Measurements from ENCODE around the gene CAPS2. TPM values are rescaled to one million over a fixed set of nuclear protein-coding genes. Genes with fewer than 3 reads are reported as not detected.

The CAPS2 gene
- total and polyA plus RNA-seq, 3 experiments from 2014 or later = 1.9 to 2.6 (median 2.5) TPM

Other genes starting within 250 kb of the CAPS2 start
- gene KCNC2, start 120.5 kb downstream of the CAPS2 start, total RNA-seq = not detected
- not detected for gene KCNC2, start 120.5 kb downstream of the CAPS2 start, polyA plus RNA-seq
- not detected for gene GLIPR1L1, start 4.3 kb upstream of the CAPS2 start, total RNA-seq
- gene GLIPR1L1, start 4.3 kb upstream of the CAPS2 start, polyA plus RNA-seq = not detected
- gene GLIPR1L2, start 60.8 kb upstream of the CAPS2 start, total RNA-seq = not detected
- 0.92 TPM for gene GLIPR1L2, start 60.8 kb upstream of the CAPS2 start, polyA plus RNA-seq
- gene GLIPR1, start 150.4 kb upstream of the CAPS2 start, total RNA-seq = 10 to 100 TPM; 22.2 to 22.8 TPM
- 202 TPM for gene GLIPR1, start 150.4 kb upstream of the CAPS2 start, polyA plus RNA-seq
- gene KRR1, start 181.3 kb upstream of the CAPS2 start, total RNA-seq = 100 to 1,000 TPM; 143 to 151 TPM
- 76.8 TPM for gene KRR1, start 181.3 kb upstream of the CAPS2 start, polyA plus RNA-seq